ENCODE results near the gene LRP8.

The LRP8 gene

DNA sequence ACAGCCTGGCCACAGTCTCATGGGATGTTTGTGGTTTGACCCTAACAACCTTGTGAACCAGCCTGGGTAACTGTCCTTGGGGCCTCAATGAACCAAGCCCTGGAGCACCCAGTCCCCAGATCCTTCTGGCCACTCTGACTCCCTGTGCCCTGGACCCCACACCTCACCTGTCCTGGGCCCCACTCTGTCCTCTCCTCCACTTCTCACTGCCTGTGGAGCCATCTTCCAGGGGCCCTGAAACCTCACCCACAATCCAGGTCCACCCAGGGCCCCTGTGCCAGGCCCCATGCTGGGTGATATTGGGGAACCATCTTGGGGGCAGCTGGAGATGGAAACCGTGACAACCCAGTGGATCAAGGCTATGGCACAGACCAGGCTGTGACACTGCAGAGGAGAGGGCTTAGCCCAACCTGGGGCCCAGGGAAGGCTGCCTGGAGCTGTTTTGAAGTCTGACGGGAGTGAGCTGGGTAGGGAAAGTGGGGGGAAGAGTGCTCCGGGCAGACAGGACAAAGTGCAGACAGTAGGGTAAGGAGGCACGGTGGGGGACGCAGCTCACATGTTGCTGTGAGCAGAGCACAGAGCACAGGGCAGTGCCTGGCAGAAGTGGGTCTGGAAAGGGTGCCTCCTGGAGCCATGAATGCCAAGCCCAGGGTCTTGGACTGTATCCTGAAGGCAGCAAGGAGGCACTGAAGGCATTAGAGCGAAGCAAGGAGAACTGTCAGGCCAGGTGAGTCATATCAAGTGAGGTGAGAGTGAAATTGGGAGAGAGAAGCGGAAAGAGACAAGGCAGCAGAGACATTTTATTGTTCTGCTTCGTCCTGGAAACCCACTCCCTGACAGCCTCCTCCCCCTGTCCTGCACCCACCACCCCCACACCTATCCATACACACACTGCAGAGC lies 12.1 kb upstream of the LRP8 start:
- no peak for DNase-seq

GRCh38 chr1:53338423-53338822 lies 10.6 kb upstream of the LRP8 start:
- no peak for DNase-seq

GRCh38 chr1:53337499-53337898 lies 9.6 kb upstream of the LRP8 start:
- DNase-seq, result no peak

GRCh38 chr1:53336146-53336545 lies 8.3 kb upstream of the LRP8 start:
- DNase-seq, result no peak

GRCh38 chr1:53335661-53336060 lies 7.8 kb upstream of the LRP8 start:
- no peak for DNase-seq

DNA sequence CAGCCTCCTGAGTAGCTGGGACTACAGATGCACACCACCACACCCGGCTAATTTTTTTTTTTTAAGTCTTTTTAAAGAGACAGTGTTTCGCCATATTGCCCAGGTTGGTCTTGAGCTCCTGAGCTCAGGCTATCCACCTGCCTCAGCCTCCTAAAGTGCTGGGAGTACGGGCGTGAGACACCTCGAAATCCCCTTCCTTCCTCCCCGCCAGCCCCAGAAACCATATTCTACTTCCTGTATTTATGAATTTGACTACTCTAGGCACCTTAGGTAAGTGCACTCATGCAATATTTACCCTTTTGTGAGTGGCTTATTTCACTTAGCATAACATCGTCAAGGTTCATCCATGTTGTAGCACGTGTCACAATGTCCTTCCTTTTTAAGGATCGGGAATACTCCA lies 6.9 kb upstream of the LRP8 start:
- DNase-seq, result peak; percentile 69

- no peak for DNase-seq
Observed at GRCh38 chr1:53334312-53334711, 6.4 kb upstream of the LRP8 start.

DNA sequence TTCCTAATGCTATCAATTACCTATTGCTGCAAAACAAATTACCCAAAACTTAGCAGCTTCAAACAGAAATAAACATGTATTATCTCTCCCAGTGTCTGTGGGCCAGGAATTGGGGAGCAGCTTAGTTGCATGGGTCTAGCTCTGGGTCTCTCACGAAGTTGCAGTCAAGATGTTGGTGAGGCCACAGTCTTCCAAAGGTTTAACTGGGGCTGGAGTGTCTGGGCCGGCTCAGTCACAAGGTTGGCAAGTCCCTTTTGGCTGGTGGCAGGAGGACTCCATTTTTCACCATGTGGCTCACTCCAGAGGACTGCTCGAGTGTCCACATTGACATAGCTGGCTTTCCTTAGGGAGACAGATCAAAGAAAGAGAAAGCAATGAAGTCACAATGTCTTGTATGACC lies 5.0 kb upstream of the LRP8 start:
- no peak for DNase-seq

DNA sequence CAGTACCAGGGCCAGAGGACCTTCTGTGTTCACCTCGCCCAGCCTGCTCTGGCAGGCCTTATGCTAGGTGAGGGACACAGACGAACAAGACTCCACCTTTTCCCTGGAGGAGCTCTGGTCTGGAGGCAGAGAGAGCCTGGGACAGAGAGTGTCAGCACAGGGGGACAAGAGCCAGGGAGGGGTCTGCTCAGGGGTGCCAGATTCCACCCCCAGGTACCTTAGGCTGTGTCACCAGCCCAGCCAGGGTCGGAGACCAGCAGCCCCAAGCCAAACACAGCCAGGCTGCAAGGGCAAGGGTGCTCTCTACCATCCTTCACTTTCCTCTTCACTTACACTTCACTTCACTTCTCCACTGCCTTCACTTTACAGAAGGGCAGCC lies 4.3 kb upstream of the LRP8 start:
- no peak for DNase-seq

DNA sequence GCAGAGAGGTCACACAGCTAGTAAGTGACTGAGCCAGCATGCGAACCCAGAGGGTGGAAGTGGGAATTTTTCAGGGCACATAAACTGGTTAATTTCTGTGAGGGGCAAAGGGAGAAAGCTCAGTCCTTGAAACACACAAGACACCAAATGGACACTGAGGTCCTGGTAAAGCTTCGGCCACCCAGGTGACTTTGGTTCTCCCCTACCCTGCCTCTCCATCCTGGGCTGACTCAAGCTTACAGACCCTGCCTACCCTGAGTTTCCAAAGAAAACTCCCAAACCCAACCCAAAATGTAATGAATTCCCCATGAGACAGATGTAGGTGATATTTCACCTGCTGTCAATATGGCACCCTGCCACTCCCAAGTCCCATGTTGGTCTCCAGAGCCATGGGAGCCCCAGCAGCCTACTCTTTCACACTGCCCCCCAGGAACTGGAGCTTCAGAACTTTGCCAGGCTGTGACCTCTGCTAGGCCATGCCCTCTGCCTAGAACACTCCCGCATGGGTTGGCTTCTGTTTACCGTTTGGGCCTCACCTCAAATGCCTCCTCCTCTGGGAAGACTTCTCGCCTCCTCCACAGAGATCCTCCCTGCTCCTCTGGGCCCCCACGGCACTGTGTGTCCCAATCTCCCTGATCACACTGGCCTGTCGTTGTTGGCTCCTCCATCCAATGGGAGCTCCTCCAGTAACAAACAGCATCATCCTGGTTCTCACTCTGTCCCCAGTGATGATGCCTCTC lies 3.7 kb upstream of the LRP8 start:
- no peak for DNase-seq

GRCh38 chr1:53330819-53331218 lies 2.9 kb upstream of the LRP8 start:
- DNase-seq, result no peak

DNA sequence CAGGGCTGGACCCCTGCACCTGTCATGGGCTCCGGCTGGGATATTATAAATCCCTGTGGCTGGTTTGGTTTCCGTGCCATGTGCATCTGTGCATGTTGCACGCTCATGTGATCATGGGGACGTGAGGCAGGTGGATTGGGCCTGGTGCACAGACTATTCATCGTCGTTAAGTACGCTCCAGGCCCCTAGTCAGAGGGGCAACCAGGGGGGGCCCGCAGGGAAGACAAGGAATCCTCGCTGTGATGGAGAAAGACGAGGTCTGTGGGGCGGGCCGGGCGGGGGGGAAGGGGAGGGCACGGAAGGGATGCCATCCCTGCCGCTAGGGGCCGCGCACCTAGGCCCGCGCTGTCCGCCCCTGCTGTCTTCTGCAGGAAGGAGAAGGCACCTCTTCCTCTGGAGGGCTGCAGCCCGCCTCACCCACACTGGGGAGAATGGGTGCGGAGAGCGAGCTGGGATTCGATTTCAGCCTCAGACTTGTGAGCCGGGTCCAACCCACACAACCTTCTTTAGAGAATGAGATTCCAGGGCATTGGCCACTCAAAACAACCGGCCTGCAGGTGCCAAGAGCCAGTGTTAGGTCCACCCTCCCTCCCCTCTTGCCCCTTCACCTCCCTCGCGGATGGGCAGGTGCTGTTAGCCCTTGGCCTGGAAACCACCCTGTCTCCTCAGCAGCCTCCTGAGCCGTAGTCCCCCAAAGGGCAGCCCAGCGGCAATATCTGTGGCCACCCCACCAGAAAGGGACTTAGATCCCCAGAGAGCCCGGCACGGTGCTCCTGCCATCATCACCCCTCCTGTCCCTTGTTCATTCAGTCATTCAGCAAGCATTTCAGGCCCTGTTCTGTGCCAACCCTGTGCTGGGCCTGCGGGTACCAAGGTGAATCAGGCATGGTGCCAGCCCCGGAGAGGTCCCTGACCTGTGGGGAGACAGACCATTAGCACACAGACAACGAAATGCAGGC lies 950 bp upstream of the LRP8 start:
- no peak for DNase-seq

DNA sequence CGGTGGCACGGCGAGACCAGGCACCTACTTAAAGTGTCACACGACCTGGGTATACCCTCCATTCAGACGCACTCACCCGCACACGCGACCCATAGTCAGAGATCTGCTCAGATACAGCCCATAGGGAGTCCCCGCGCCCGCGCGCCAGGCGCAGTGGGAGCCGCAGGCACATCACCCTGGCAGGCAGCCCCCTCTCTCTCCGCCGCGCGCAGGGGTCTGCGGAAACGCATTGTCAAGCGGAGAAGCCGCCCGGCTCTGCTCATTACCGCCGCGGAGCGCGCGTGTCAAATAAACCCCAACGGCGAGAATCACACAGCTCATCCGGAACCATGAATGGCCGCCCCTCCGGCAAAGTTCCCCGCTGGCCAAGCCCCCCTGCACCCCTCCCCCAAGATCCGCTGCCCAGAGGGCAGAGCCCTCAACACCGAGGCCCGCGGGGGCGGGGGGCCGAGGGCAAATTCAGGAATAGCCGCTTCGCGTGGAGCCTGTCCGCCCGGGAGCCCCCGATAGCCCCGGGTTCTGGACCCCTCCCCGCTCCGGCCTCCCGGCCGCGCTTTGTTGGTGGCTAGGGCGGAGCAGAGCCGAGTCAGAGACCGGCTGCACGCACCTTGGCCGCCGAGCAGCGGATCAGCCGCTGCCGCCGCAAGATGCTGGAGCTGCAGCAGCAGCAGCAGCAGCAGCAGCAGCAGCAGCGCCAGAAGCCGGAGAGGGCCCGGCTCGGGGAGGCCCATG lies 522 bp downstream of the LRP8 start:
- peak; percentile 49 for DNase-seq

- DNase-seq, result peak; percentile 84
Observed at GRCh38 chr1:53326598-53327181, 1.2 kb downstream of the LRP8 start.

GRCh38 chr1:53326088-53326597 lies 1.7 kb downstream of the LRP8 start:
- DNase-seq, result peak; percentile 91

- DNase-seq, result no peak
Observed at GRCh38 chr1:53325326-53326087, 2.4 kb downstream of the LRP8 start.

GRCh38 chr1:53324728-53325297 lies 3.1 kb downstream of the LRP8 start:
- DNase-seq, result no peak

DNA sequence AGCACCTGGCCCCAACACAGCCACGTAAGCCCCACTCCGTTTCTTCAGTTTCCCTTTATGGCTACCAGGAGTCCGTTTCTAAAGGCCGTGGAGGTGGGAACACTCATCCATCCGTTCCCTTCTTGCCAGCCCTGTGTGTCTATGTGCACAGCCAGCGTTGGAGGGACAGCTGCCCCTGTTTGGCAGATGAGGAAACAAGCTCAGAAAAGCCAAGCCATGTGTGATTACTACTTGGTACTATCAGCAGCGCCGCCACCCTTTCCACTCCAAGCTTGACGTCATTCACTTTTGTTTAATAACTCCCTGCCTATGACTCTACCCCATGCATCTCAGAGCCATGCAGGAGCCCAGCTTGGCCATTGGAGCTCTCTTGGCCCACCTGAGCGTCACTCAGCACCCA lies 3.5 kb downstream of the LRP8 start:
- DNase-seq, result no peak

DNA sequence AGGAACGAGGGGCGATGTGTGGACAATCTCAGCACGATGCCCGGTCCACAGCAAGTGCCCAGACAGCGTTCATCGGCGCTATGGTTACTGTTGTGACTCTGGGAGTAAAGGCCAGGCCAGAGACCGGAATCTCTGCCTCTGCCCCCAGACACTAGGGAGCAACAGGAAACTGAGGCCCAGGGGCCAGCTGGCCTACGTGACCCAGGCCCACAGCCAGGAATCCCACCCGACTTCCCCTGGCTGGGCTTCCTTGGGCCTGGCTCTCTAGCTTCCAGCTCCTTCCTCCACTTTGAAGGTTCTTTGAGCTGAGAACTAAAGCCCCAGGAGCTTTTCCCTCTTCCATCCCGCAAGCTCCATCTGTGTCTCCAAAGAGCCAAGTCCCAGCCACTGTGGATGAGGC lies 4.6 kb downstream of the LRP8 start:
- no peak for DNase-seq

DNA sequence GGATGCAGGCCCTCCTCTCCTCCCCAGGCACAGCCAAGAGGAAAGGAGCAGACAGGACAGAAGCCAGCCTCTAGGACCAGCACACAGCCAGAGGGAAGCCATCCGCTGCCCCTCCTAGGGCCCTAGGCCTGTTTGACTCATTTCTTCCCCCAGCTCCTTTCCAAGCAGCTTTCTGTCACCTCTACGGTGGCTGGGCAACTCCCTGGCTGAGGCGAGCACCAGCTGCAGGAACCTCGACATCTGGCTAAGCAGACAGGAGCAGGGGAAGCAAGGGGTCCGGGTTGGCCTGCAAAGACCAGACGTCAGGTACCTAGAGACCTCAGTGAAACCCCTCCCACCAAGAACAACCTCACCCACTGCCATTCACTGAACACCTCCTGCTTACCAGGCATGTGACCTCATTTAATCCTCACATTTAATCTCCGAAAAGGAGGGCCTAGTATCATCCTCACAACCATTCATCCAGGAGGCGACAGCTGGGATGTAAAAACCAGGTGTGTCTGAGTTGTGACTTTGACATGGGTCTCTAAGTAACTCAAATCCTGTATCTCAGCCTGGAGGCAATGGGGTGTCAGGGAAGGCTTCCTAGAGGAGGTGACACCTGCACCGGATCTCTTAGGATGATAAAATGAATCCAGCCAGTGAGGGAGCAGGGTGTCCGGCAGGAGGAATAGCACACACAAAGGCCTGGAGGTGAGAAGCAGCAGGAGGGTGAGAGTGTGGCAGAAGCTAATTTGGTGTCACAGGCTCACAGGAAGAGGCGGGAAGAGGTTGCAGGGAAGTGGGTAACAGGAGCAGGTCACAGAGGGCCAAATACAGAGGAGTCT lies 5.9 kb downstream of the LRP8 start:
- no peak for DNase-seq

Data from NCI-H2029 (cell line).